Measurements from ENCODE around the gene GPR152.

Gene GPR152

DNA sequence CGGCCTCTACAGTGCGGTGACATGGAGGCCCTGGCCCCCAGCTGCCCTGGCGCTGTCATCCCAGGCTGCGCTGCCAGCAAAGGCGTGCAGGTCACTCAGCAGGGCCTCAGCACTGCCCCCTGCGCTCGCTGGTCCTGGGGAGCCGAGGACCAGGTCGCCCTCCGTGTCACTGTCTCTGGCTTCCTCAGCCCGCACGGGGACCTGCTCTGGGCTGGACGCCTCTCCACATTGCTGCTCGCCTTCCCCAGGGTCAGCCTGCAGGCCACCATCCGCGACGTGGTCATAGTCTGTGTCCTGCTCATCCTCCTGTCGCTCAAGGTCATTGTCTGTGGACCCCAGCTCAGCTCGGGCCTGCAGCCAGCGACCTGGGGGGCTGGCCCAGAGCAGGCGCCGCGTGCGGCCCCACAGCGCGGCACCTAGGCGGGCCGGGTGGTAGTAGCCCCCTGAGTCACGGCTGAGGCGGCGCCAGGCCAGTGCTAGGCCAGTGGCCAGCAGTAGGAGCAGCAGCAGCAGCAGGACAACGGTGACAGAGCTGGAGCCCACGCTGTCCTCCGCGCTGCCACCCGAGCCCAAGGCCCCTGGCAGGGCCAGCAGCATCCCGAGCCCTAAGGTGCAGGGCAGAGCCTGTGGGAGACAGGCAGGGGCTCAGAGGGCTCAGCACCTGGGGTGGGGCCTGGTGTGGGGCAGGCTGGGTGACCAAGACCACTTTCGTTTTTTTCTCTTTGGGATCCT is 16.6 kb downstream of the GPR152 start:
- Histone ChIP-seq H3K27ac (ENCODE audit: insufficient read depth in 1 of 2, low read depth in 1 of 2, low read length in 2 of 2, poor library complexity in 1 of 2, severe bottlenecking in 2 of 2) (peak overlapping the region; percentile 25 to 70), H3K27me3 (replicated peaks in 2 of 5; ENCODE audit: control insufficient read depth in 4 of 5, insufficient read depth in 5 of 5, low read length in 4 of 5) (no peaks in the 10 kb centered on the region), H3K36me3 (ENCODE audit: control insufficient read depth in 4 of 4, insufficient read depth in 4 of 4, low read length in 3 of 4) (peaks cover 2 to 71% (median 33%) of the 10 kb centered on the region in 4 experiments), H3K4me1 (ENCODE audit: control extremely low read depth in 1 of 4, control insufficient read depth in 4 of 4, insufficient read depth in 4 of 4, low read length in 3 of 4) (peaks cover 1 to 78% (median 72%) of the 10 kb centered on the region in 4 experiments), H3K9me3 (ENCODE audit: control extremely low read depth in 1 of 5, control insufficient read depth in 4 of 5, insufficient read depth in 2 of 5, low read depth in 1 of 5, low read length in 4 of 5) (no peaks in the 10 kb centered on the region), H3K4me3 (ENCODE audit: control insufficient read depth in 1 of 7, extremely low read depth in 1 of 7, insufficient read depth in 4 of 7, low read depth in 2 of 7, low read length in 6 of 7) (peak overlapping the region in 6 of 7 experiments; percentile 28 to 89 (median 78))
- WGBS (ENCODE audit: insufficient coverage) = 91% methylated on average over 38 of the region's 38 CpGs
- CTCF ChIA-PET = interaction anchor here (1.3 to 2.7 kb wide), 4 partner anchors 33 to 71 kb away, joined by 3 to 19 read pairs (median 10); partner anchors contain the start of genes PPP1CA, TBC1D10C and TMEM134
- POLR2A ChIA-PET = interaction anchor here (0.6 to 2.2 kb wide), 6 partner anchors 8 to 85 kb away, joined by 3 to 10 read pairs (median 4); partner anchors contain the start of genes PPP1CA, RPS6KB2 and TBC1D10C
- DNase-seq = no peak

GRCh38 chr11:67435031-67435726 is 17.4 kb downstream of the GPR152 start:
- Histone ChIP-seq H3K36me3 (ENCODE audit: control insufficient read depth in 4 of 4, insufficient read depth in 4 of 4, low read length in 3 of 4) (peaks cover 2 to 67% (median 35%) of the 10 kb centered on the region in 4 experiments), H3K27me3 (replicated peaks in 2 of 5; ENCODE audit: control insufficient read depth in 4 of 5, insufficient read depth in 5 of 5, low read length in 4 of 5) (no peaks in the 10 kb centered on the region), H3K4me3 (ENCODE audit: control insufficient read depth in 1 of 7, extremely low read depth in 1 of 7, insufficient read depth in 4 of 7, low read depth in 2 of 7, low read length in 6 of 7) (peak overlapping the region in 3 of 7 experiments; percentile 6 to 89 (median 20)), H3K4me1 (ENCODE audit: control extremely low read depth in 1 of 4, control insufficient read depth in 4 of 4, insufficient read depth in 4 of 4, low read length in 3 of 4) (peaks cover 1 to 71% (median 66%) of the 10 kb centered on the region in 4 experiments), H3K9me3 (ENCODE audit: control extremely low read depth in 1 of 5, control insufficient read depth in 4 of 5, insufficient read depth in 2 of 5, low read depth in 1 of 5, low read length in 4 of 5) (no peaks in the 10 kb centered on the region), H3K27ac (ENCODE audit: insufficient read depth in 1 of 2, low read depth in 1 of 2, low read length in 2 of 2, poor library complexity in 1 of 2, severe bottlenecking in 2 of 2) (peak overlapping the region; percentile 25 to 70)
- POLR2A ChIA-PET = interaction anchor here (1.0 to 1.4 kb wide), 2 partner anchors 31 to 33 kb away, joined by 3 read pairs; partner anchors contain the start of gene TBC1D10C
- 82% methylated on average over 17 of the region's 26 CpGs for WGBS (ENCODE audit: insufficient coverage)
- CTCF ChIA-PET = no interaction called here
- no peak for DNase-seq

GRCh38 chr11:67434395-67434881 is 18.1 kb downstream of the GPR152 start:
- Histone ChIP-seq H3K4me1 (ENCODE audit: control extremely low read depth in 1 of 4, control insufficient read depth in 4 of 4, insufficient read depth in 4 of 4, low read length in 3 of 4) (peaks cover 1 to 65% (median 61%) of the 10 kb centered on the region in 4 experiments), H3K4me3 (ENCODE audit: control insufficient read depth in 1 of 7, extremely low read depth in 1 of 7, insufficient read depth in 4 of 7, low read depth in 2 of 7, low read length in 6 of 7) (peak overlapping the region in 1 of 7 experiments; percentile 20), H3K27ac (ENCODE audit: insufficient read depth in 1 of 2, low read depth in 1 of 2, low read length in 2 of 2, poor library complexity in 1 of 2, severe bottlenecking in 2 of 2) (peak overlapping the region in 1 of 2 experiments; percentile 70), H3K36me3 (ENCODE audit: control insufficient read depth in 4 of 4, insufficient read depth in 4 of 4, low read length in 3 of 4) (peaks cover 2 to 63% (median 35%) of the 10 kb centered on the region in 4 experiments), H3K27me3 (replicated peaks in 2 of 5; ENCODE audit: control insufficient read depth in 4 of 5, insufficient read depth in 5 of 5, low read length in 4 of 5) (no peaks in the 10 kb centered on the region), H3K9me3 (ENCODE audit: control extremely low read depth in 1 of 5, control insufficient read depth in 4 of 5, insufficient read depth in 2 of 5, low read depth in 1 of 5, low read length in 4 of 5) (no peaks in the 10 kb centered on the region)
- ChIA-PET POLR2A (interaction anchor here (1.0 kb wide), 1 partner anchor 34 kb away, joined by 3 read pairs; no protein-coding TSS in a partner anchor), CTCF (no interaction called here)
- WGBS (ENCODE audit: insufficient coverage) = 91% methylated on average over 19 of the region's 23 CpGs
- DNase-seq = no peak

DNA sequence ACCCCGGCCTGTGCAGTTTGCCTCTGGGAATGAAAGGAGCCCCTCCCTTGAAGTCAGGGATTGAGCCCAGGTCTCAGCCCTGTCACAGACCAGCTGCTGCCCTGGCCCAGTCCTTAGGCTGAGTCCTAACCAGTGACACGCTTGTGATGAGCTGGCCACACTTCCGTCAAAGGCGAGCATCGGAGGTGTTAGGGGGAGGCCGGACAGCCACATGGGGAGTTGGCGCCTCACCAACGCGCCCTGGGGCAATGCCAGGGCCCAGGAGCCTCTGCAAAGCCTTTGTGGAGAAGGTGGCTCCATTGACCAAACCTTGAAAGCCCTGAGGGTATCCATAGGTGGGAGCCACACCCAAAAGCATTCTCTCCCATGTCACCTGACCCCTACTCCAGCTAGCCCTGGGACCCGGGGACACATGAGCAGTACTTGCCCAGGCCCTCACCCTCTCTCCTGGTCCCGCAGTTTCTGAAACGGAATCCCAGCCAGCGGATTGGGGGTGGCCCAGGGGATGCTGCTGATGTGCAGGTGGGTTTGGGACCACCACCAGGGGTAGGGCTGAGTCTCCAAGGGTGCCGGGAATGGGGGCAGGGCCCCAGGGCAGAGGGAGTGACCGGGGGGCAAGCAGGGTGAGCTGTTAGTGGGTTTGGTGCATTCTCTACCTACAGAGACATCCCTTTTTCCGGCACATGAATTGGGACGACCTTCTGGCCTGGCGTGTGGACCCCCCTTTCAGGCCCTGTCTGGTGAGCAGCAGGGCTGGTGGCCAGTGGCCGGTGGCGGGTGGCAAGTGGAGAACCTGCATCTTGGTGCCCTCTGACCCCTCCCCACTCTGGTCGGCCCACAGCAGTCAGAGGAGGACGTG is 18.8 kb downstream of the GPR152 start:
- Histone ChIP-seq H3K4me1 (ENCODE audit: control extremely low read depth in 1 of 4, control insufficient read depth in 4 of 4, insufficient read depth in 4 of 4, low read length in 3 of 4) (peaks cover 3 to 65% (median 61%) of the 10 kb centered on the region in 4 experiments), H3K9me3 (ENCODE audit: control extremely low read depth in 1 of 5, control insufficient read depth in 4 of 5, insufficient read depth in 2 of 5, low read depth in 1 of 5, low read length in 4 of 5) (no peaks in the 10 kb centered on the region), H3K27ac (ENCODE audit: insufficient read depth in 1 of 2, low read depth in 1 of 2, low read length in 2 of 2, poor library complexity in 1 of 2, severe bottlenecking in 2 of 2) (peak overlapping the region in 1 of 2 experiments; percentile 70), H3K27me3 (replicated peaks in 2 of 5; ENCODE audit: control insufficient read depth in 4 of 5, insufficient read depth in 5 of 5, low read length in 4 of 5) (no peaks in the 10 kb centered on the region), H3K4me3 (ENCODE audit: control insufficient read depth in 1 of 7, extremely low read depth in 1 of 7, insufficient read depth in 4 of 7, low read depth in 2 of 7, low read length in 6 of 7) (no peak overlapping the region), H3K36me3 (ENCODE audit: control insufficient read depth in 4 of 4, insufficient read depth in 4 of 4, low read length in 3 of 4) (peaks cover 2 to 65% (median 35%) of the 10 kb centered on the region in 4 experiments)
- CTCF ChIA-PET = interaction anchor here (1.0 kb wide), 1 partner anchor 25 kb away, joined by 3 read pairs; no protein-coding TSS in a partner anchor
- no peak for DNase-seq
- 89% methylated on average over 14 of the region's 22 CpGs for WGBS (ENCODE audit: insufficient coverage)
- POLR2A ChIA-PET = interaction anchor here (0.5 kb wide), 1 partner anchor 28 kb away, joined by 3 read pairs; no protein-coding TSS in a partner anchor

- no peak for DNase-seq
- no peaks in the 10 kb centered on the region for H3K9me3 ChIP-seq (ENCODE audit: control extremely low read depth in 1 of 5, control insufficient read depth in 4 of 5, insufficient read depth in 2 of 5, low read depth in 1 of 5, low read length in 4 of 5)
- H3K27me3 ChIP-seq (replicated peaks in 2 of 5; ENCODE audit: control insufficient read depth in 4 of 5, insufficient read depth in 5 of 5, low read length in 4 of 5) = no peaks in the 10 kb centered on the region
- H3K27ac ChIP-seq (ENCODE audit: insufficient read depth in 1 of 2, low read depth in 1 of 2, low read length in 2 of 2, poor library complexity in 1 of 2, severe bottlenecking in 2 of 2) = peak overlapping the region in 1 of 2 experiments; percentile 70
- peaks cover 2 to 58% (median 35%) of the 10 kb centered on the region in 4 experiments for H3K36me3 ChIP-seq (ENCODE audit: control insufficient read depth in 4 of 4, insufficient read depth in 4 of 4, low read length in 3 of 4)
- POLR2A ChIA-PET = no interaction called here
- no peak overlapping the region for H3K4me3 ChIP-seq (ENCODE audit: control insufficient read depth in 1 of 7, extremely low read depth in 1 of 7, insufficient read depth in 4 of 7, low read depth in 2 of 7, low read length in 6 of 7)
- 88% methylated on average over 18 of the region's 22 CpGs for WGBS (ENCODE audit: insufficient coverage)
- peaks cover 4 to 58% (median 56%) of the 10 kb centered on the region in 4 experiments for H3K4me1 ChIP-seq (ENCODE audit: control extremely low read depth in 1 of 4, control insufficient read depth in 4 of 4, insufficient read depth in 4 of 4, low read length in 3 of 4)
- CTCF ChIA-PET = interaction anchor here (1.0 to 1.1 kb wide), 2 partner anchors 10 to 26 kb away, joined by 3 read pairs; no protein-coding TSS in a partner anchor
These were observed 19.7 kb downstream of the GPR152 start for GRCh38 chr11:67432655-67433349.

All from common myeloid progenitor, CD34-positive (primary cell).